Measurements from ENCODE around the gene CHCHD3.

Gene CHCHD3

GRCh38 chr7:132857031-132857430 is 224.9 kb downstream of the CHCHD3 start:
- TF ChIP-seq, protein P1, sequence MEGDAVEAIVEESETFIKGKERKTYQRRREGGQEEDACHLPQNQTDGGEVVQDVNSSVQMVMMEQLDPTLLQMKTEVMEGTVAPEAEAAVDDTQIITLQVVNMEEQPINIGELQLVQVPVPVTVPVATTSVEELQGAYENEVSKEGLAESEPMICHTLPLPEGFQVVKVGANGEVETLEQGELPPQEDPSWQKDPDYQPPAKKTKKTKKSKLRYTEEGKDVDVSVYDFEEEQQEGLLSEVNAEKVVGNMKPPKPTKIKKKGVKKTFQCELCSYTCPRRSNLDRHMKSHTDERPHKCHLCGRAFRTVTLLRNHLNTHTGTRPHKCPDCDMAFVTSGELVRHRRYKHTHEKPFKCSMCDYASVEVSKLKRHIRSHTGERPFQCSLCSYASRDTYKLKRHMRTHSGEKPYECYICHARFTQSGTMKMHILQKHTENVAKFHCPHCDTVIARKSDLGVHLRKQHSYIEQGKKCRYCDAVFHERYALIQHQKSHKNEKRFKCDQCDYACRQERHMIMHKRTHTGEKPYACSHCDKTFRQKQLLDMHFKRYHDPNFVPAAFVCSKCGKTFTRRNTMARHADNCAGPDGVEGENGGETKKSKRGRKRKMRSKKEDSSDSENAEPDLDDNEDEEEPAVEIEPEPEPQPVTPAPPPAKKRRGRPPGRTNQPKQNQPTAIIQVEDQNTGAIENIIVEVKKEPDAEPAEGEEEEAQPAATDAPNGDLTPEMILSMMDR (IDR thresholded peaks at IDR 0.05; ENCODE audit: low read depth, low read length, missing control alignments): no peak
- no peak for DNase-seq (ENCODE audit: low read depth)
- no peak overlapping the region for H3K4me3 ChIP-seq (ENCODE audit: low read depth, low read length)
- in situ Hi-C loops (cut with HindIII; ENCODE audit: low sequenced_read_pairs): no loop called here

DNA sequence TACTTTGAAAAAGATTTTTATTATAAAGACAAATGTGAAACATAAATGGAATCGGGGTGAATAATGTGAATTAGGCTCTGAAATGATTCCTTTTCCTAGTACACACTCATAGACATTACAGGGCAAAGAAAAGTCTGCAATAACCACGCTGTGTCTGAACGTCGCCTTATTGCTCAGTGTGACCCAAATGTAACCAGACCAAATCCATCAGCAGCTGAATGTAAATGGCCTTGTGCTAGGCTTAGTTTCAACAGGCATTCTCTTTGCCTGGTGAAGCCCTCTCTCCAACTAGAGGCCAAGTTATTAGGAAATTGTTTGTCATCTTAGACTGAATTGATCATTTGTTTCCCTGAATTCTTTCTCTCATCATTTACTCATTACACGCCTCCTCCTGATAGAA is 225.5 kb downstream of the CHCHD3 start:
- TF ChIP-seq, protein P1 (IDR thresholded peaks at IDR 0.05; ENCODE audit: low read depth, low read length, missing control alignments): no peak
- no peak for DNase-seq (ENCODE audit: low read depth)
- H3K4me3 ChIP-seq (ENCODE audit: low read depth, low read length): no peak overlapping the region
- in situ Hi-C loops (cut with HindIII; ENCODE audit: low sequenced_read_pairs): no loop called here

DNA sequence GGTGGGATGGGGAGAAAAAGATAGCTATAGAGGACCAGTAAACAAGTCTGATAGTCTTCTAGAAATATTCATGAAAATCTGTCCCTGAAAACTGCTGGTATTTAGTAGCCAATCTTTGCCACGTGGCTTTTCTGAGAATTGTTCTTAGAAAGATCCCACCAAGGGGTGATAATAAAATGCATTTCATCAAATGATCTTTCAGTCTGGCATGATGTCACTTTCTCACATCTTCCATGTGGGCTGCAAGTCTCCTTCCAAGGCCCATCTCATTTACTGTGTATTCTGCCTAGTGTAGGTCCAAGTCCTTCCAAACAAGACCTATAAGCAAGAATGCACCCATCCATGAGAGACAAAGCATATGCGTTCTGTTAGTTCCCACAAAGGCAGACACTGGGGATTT is 226.0 kb downstream of the CHCHD3 start:
- in situ Hi-C loops (cut with HindIII; ENCODE audit: low sequenced_read_pairs): no loop called here
- no peak overlapping the region for H3K4me3 ChIP-seq (ENCODE audit: low read depth, low read length)
- TF ChIP-seq, protein P1 (IDR thresholded peaks at IDR 0.05; ENCODE audit: low read depth, low read length, missing control alignments): no peak
- no peak for DNase-seq (ENCODE audit: low read depth)

GRCh38 chr7:132854238-132854637 is 227.7 kb downstream of the CHCHD3 start:
- DNase-seq (ENCODE audit: low read depth): no peak
- in situ Hi-C loops (cut with HindIII; ENCODE audit: low sequenced_read_pairs): no loop called here
- H3K4me3 ChIP-seq (ENCODE audit: low read depth, low read length): no peak overlapping the region
- TF ChIP-seq, protein P1 (IDR thresholded peaks at IDR 0.05; ENCODE audit: low read depth, low read length, missing control alignments): no peak

DNA sequence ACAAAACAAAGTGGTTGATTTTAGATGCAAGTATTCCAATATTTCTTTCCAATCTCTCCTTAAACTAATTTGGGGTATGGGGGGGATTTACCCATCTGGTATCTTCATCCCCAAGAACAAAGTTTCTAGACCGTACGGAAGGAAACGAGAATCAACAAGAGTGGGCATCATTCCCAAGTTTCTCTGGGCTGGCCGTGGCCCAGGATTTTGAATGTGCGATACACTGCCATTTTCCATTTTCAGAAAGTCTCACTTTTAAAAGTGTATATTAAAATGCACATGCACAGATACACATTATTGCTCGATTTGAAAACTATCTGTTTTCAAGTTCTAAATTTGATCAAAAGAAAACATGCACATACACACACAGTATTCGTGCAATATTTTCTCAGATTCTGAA is 234.5 kb downstream of the CHCHD3 start:
- no peak for DNase-seq (ENCODE audit: low read depth)
- in situ Hi-C loops (cut with HindIII; ENCODE audit: low sequenced_read_pairs): no loop called here
- TF ChIP-seq, protein P1 (IDR thresholded peaks at IDR 0.05; ENCODE audit: low read depth, low read length, missing control alignments): no peak

GRCh38 chr7:132846086-132846485 is 235.8 kb downstream of the CHCHD3 start:
- in situ Hi-C loops (cut with HindIII; ENCODE audit: low sequenced_read_pairs): no loop called here
- no peak overlapping the region for H3K4me3 ChIP-seq (ENCODE audit: low read depth, low read length)
- TF ChIP-seq, protein P1 (IDR thresholded peaks at IDR 0.05; ENCODE audit: low read depth, low read length, missing control alignments): no peak
- DNase-seq (ENCODE audit: low read depth): no peak

More for the DNA sequence above, 234.5 kb downstream of the CHCHD3 start:
- H3K4me3 ChIP-seq (ENCODE audit: low read depth, low read length): no peak overlapping the region

GRCh38 chr7:132842478-132842877 is 239.4 kb downstream of the CHCHD3 start:
- H3K4me3 ChIP-seq (ENCODE audit: low read depth, low read length): no peak overlapping the region
- no peak for DNase-seq (ENCODE audit: low read depth)
- in situ Hi-C loops (cut with HindIII; ENCODE audit: low sequenced_read_pairs): no loop called here
- TF ChIP-seq, protein P1 (IDR thresholded peaks at IDR 0.05; ENCODE audit: low read depth, low read length, missing control alignments): no peak

Data from astrocyte of the cerebellum (primary cell).